ENCODE data around the gene CACNA1H.

Gene CACNA1H

DNA sequence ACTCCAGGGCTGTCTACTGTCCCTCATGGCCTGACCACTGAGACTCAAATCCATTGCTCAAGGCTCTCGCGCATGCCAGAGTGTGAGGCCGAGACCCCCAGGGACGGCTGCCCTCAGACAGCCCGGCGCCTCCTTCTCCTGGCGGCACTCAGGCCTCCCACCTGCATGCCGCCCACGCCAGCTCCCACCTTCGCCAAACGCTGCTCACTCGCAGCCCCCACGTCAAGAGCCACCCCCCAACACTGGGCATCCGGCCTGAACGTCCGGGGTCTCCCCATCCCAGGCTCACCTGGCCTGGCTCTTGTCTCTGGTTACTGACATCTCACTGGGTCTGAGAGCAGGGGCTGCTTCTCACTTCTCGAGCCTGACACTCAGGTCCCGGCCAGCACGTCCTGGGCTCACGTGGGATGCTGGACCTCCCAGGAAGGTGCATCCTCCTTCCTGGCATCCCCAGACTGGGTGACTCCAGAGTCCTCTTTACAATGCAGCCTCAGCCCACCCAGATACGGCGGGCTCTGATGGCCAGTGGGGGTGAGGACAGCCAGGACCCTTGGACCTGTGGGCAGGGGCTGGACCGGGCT is 12.2 kb upstream of the CACNA1H start:
- intact Hi-C loops (cut with DNase I) = no loop called here
- no peak for DNase-seq

DNA sequence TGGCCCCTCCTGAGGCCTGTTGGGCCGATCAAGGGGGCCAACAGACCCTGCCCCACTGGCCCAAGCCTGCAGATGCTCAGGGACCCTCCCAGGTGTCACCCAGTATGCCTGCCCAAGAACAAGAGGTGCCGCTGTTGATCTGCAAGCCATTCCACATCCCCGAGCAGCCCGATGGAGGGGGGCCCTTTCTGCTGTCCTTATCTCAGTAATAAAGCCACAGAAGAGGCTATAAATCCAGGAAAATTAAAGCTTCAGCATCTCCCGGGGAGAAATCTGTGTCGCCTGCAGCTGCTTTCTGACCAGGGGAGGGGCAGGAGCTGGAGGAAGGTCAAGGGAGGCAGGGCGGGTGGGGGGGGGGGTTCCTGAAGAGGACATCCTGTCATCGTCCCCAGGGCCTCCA is 11.7 kb upstream of the CACNA1H start:
- no peak for DNase-seq
- intact Hi-C loops (cut with DNase I) = no loop called here

DNA sequence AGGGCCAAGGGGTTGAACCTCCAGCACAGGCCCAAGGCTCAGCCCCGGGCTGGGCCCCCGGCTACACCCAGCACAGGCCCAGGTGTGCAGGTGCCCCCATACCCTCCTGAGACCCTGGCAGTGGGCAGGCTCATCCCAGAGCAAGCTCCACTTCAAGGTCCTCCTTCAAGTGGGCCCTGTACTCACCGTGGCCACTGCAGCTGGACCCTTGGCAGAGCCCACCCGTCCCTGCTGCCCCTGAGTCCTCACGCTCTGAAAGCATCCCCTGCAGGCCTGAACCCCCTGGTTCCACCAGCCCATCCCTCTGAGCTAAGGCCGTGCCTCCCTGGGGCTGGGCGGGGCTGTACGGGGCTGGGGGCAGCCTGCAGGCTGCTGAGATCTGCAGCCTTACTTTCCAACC is 11.2 kb upstream of the CACNA1H start:
- intact Hi-C loops (cut with DNase I) = no loop called here
- no peak for DNase-seq

DNA sequence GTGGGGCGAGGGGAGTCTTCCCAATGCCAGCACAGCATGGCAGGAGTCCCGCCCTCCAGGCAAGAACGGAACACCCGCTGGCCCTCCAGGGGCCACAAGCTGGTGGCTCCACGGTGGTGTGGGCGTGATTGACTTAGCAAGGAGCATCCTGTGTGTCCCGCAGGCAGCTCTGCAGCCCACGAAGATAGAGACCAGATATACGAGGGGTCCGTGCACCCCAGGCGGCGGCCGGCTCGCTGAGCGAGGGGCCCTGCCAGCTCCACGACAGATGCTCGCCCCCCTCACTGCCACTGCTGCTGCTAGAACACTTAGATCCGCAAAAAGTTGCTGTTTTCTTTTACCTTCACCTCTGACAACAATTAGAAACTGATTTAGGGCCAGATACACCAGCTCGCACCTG is 10.0 kb upstream of the CACNA1H start:
- no peak for DNase-seq
- intact Hi-C loops (cut with DNase I) = no loop called here

DNA sequence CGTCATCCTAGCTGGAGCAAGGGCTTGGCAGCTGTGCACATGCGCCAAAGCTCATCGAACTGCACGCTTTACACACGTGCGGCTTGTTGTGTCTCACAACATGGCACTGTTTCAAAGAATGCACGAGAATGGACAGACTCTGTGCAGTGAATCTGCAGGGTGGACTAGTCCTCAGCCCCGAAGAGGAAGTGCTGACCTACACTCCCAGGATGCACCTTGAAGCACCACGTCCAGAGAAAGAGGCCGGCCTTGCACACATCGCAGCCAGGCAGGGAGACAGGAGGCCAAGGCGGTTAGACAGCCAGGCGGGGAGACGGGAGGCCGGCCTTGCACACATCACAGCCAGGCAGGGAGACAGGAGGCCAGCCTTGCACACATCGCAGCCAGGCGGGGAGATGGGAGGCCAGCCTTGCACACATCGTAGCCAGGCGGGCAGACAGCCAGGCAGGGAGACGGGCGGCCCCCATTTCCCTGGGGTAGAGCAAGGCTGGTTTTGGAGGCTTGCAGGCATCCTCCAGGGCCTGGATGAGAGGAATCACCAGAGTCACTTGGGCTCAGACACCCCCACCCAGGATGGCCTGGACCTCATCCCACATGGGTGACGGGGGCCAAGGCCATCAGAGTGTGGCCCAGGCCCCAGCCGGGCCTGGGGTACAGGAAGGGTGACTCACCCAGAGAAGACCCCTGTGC is 9.0 kb upstream of the CACNA1H start:
- intact Hi-C loops (cut with DNase I) = no loop called here
- no peak for DNase-seq

DNA sequence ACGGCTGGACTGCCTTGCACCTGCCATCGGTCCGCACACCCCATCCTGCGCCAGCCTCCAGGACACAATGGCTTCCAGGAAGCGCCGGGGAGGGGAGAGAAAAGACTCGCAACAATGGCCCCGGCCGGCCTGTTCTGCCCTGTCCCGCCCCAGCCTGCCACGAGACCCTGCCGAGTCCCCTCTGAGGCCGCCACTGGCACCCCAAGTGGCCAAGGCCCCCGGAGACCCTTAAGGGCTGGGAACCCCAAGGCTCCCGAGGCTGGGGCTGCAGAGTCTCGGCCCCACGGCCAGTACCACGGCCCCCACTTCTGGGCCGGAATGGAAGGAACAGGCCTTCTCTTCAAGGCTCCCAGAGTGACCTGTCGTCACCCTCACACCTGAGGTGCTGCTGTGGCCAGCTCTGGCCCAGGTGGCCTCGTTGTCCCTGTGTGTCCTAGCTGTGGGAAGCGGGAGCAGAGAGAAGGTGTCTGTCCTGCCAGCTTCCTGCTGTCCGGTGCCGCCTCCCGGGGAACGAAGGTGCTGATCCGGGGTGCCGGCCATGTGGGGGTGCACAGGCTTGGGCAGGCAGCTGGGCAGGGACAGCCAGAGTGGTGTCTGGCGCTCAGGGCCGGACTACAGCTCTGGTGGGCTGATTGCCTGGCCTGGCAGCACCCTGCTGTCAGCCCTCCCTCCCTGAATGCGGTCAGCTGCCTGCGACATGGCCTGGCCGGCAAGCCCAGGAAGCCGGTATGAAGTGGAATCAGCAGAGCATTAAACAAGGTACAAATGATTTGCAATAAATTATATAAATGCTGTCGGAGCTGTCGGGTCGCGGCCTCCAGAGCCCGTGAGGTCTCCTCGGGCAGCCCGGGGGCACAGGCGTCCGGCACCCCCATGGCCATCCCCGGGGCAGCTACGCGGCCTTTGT is 8.2 kb upstream of the CACNA1H start:
- intact Hi-C loops (cut with DNase I) = no loop called here
- no peak for DNase-seq

DNA sequence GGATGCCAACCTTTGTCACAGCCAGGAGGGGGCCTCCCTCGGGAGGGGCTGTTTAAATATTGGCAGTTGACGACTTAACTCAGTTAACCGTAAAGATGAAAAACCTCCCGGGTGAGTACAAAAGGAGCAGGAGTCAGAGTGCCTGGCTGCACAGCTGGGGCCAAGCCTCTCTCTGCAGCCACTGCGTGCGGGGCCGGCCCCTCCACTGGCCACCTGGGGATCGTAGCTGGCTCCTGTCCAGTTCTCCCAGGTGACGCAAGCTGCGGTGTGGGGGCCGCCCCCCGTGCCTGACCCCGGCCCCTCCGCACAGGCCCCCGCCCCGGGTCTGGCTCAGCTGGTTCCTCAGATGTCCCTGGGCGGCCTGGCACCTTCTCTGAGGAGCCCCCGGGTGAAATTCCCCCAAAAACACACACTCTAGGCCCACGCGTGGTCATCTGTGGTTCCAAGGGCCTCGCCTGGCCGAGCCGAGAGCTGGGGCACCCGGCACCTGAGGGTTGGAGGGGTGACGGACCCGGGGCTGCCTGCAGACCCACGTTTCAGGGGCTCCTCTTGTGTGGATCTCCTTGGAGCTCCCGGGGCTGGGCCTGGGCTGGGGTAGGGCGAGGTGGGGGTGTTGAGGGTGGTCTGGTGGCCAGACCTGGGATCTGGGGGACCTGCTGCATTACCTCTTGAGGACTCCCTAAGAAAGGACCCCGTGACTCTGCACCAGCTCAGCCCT is 7.4 kb upstream of the CACNA1H start:
- intact Hi-C loops (cut with DNase I) = no loop called here
- DNase-seq = no peak

DNA sequence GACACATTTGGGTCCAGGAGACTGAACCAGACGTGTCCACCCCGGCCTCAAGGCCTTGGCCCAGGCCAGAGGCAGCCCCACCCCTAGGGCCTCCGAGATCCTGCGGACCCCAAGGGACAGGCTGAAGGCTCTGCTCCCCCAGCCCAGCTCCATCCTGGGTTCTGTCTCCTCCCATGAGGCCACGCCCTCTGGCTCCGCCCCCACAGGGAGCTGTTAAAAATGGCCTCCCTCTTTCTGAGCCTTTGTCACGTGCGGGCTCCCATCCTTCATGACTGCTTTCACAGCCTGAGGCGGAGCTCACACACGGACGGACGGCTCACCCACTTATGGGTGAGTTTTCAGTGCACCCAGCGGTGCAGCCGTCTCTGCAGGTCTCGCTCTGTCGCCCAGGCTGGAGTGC is 6.5 kb upstream of the CACNA1H start:
- no peak for DNase-seq
- intact Hi-C loops (cut with DNase I) = no loop called here

DNA sequence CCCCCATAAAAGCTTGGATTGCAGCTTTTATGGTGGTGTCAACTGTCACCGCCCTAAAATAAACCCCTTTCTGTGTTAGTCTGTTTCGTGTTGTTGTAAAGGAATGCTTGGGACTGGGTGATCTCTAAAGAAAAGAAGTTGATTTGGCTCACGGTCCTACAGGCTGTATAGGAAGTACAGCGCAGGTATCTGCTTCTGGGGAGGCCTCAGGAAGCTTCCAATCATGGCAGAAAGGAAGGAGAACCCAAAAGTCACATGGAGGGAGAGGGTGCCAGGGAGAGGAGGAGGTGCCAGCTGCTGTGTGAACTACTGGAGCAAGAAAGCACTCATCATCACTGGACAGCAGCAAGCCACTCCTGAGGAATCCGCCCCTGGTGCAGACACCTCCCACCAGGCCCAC is 5.9 kb upstream of the CACNA1H start:
- intact Hi-C loops (cut with DNase I) = no loop called here
- no peak for DNase-seq

DNA sequence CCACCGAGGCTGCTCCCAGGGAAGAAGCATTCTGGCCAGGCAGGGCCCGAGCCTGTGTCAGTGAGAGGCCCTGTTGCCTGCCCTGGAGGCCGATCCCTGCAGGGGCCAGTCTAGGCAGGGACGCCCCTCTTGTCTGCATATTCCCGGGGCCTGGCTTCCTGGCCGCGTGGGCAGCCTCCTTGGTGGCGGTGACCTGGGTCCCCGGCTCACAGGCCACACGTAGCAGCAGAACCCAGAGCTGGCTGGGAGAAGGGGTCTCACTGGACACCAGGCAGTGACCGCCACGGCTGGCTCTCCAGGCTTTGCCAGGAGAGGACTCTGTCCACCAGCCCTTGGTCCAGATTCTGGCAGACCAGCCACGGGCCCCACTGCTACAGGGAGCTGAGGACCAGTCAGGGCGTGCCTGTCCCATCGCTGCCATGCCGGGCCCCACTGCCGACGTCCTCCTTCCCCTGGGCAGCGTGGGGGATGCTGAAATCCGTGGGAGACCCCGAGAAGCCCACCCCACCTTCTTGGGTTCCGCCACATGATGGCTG is 3.7 kb upstream of the CACNA1H start:
- intact Hi-C loops (cut with DNase I) = no loop called here
- no peak for DNase-seq

DNA sequence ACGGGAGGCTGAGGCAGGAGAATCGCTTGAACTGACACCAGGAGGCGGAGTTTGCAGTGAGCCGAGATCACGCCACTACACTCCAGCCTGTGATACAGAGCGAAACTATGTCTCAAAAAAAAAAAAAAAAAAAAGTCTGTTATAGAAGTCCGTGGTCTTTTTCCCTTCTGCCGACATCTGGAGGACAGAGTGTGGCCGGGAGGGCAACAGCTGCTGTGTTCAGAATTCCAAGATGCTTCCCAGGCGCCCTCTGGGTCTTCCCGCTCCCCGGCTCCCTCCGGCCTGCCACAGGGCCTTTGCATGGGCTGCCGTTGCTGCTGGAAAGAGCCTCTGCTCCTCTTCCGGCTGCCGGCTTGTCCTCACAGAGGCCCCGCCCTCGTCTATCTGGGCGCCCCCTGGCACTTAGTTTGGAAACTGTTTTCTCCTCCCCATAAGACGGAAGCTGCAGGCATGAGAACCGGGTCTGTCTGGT is 2.4 kb upstream of the CACNA1H start:
- DNase-seq = no peak
- intact Hi-C loops (cut with DNase I) = no loop called here

DNA sequence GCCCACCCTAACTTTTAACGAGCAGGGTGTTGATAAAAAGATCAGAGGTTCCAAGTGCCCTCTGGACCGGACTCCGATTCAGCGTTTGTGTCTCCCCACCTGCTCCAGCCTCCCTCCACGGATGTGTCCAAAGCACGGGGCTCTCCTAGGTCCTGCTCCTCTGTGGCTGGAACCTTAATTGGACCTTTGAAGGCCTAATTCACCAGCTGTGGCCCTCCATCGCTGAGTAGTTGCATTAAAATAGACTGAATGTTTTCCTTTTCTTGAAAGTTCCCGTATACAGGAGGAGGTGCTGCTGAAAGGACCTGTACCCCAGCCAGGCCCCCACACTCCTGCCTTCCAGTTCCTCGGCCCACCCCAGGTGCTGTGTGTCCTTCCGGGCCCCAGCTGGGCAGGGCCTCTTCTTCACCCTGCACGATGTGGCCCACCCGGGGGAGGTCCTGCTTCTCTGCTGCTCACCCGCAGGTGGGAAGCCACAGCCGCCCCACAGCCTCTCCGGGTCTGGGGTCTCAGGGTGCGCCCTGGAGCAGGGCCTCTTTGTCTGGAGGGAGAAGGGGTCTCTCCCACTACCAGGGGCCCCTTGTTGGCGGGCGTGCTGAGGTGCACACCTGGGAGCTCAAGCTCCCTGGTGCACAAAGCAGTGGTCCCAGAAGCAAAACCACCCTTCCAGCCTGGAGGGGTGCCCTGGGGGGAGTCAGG is 1.3 kb upstream of the CACNA1H start:
- DNase-seq = no peak
- intact Hi-C loops (cut with DNase I) = no loop called here

DNA sequence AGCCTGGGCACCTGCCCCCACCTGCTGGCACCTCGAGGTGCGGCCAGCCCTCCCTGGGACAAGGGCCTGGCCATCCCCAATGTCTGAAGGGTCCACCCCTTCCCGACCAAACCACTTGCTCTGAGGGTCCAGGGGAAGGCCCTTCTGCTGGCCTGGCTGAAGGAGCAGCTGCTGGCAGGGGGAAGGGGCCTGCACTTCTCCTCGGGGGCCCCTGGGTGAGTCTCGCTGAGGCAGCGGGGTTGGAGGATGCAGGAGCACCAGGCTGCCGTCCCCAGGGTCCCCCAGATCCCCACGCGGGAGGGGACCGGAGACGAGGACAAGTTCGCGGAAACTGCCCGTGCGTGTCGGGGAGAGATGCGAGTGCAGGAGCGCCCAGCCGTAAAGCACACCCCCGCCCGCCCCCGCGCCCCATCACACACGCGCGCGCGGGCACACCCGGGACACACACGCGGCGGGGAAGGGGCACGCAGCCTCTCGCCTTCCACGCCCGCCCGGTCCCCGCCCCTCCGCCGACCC is 725 bp upstream of the CACNA1H start:
- intact Hi-C loops (cut with DNase I) = no loop called here
- no peak for DNase-seq

DNA sequence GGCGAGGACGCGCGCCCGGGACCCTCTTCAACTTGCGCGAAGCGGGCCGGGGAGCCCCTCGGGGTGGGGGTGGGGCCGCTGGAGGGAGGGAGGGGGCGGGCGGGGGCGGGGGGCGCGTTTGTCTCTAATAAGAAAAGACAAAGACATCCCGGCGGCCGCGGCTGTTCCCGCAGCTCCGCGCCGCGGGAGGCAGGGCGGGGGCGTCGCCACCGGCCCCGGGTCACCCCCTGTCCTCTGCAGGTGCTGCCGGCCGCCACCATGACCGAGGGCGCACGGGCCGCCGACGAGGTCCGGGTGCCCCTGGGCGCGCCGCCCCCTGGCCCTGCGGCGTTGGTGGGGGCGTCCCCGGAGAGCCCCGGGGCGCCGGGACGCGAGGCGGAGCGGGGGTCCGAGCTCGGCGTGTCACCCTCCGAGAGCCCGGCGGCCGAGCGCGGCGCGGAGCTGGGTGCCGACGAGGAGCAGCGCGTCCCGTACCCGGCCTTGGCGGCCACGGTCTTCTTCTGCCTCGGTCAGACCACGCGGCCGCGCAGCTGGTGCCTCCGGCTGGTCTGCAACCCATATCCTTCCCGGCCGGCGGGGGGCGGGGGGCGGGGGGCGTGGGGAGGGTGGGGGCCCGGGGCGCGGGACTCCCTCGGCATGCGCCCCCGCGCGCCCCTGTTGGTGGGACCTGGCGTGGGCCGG is 714 bp downstream of the CACNA1H start:
- no peak for DNase-seq
- intact Hi-C loops (cut with DNase I) = no loop called here

DNA sequence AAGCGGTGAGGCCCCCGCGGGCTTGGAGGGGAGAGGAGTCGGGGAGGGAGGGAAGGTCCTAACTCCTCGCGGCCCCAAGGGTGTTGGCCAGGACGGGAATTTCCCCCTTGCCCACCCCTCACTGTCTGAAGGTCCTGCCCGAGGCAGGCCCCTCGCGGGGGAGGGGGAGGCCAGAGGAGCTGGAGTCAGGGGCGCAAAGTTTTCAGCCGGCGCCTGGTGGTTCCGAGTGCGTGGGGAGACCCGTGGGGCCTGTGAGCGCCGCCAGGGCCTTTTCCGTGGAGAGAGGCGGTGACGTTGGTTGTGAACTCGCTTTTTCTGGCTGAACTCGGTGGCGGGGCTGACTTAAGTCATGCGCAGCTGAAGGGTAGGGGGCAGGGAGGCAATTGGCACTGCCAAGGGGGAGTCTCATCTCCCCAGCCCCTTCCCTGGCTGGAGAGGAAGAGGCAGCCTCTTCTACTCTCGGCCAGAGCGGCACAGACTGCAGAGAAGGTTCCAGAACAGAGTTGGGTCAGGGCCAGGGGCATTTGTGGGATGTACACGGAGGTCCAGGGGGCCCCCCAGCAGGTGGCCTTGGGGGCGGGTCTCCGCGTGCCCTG is 1.5 kb downstream of the CACNA1H start:
- intact Hi-C loops (cut with DNase I) = no loop called here
- no peak for DNase-seq

DNA sequence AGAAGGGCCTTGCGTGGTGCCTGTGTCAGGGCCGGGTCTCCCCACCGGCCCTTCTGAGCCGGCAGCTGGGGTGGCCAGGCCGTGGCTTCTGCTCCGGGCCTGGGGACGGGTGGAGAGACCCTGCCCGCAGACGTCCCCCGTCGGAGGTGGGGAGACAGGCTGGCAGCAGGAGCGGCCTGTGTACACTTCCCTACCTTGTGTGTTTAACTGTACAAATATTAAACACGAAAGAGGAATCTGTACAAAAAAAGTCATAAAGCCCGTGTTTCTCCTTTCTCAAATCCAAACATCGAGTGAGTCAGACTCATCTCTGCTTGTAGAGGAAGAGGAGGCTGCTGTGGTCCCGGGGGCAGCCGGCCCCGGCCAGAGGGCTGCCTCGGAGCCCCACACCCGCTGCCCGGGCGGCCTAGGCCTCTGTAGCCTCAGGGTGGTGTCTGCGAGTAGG is 2.0 kb downstream of the CACNA1H start:
- intact Hi-C loops (cut with DNase I) = no loop called here

DNA sequence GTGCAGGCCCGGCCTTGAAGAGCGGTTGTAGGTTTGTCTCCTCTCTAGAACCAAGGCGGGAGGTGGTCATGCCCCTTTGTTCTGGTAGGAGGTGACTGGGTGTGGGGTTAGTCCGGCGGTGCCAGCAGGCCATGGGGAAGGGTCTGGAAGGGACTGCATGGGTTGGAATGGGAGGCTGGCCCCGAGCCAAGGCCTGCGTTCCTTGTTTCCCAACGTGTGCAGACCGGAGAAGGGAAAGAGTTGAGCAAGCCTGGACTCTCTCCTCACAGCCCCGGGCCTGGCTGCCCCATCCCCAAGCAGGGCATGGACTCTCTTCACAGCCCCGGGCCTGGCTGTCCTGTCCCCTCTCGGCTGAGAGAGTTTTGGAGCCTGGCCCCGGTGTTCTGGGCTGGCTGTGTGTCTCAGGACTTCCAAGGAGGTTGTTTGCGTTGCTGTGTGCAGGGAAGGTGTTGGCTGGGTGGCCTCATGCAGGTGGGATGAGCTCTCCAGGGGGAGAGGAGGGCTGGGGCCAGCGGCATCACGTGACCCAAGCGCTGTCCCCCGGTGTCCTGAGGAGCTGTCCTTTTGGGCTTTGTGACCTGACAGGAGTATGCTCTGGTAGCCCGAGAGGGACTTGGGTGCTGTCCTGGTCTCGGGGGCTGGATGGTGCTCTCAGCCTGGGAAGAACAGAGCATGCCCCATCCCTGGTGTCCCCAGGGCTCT is 2.6 kb downstream of the CACNA1H start:
- intact Hi-C loops (cut with DNase I) = no loop called here
- no peak for DNase-seq

More for the DNA sequence above, 2.0 kb downstream of the CACNA1H start:
- DNase-seq = no peak

Measured in posterior cingulate gyrus (tissue), 11 donors.